H1 (cell line): ENCODE results near the gene SLC22A23. TPM values are rescaled to one million over a fixed set of nuclear protein-coding genes. Genes with fewer than 3 reads are reported as not detected.
A peak's percentile ranks its signal among the peaks of the same experiment; 100 is the strongest.

ENCODE experiments used
- CTCF ChIA-PET: fragments of 300-600 bp; sonication (Branson Sonifier 250); formaldehyde crosslinking; loops from one replicate; lab custom pipeline; 2021; ENCODE audit not compliant: partially characterized antibody; lab: Charles Lee
- POLR2A ChIA-PET: fragments of 300-600 bp; sonication (Branson Sonifier 250); formaldehyde crosslinking; loops from one replicate; lab custom pipeline; 2021; ENCODE audit warnings: inconsistent platforms; ENCODE audit not compliant: partially characterized antibody; lab: Charles Lee
- DNase-seq, 2 experiments: peaks; one replicate each; pipeline versions ENCODE4 v3.0.0 to v3.0.0-alpha.2; 2010 to 2022; ENCODE audit warnings: low spot score in 2 of 2, low read depth in 1 of 2, mixed read lengths in 1 of 2
- FAIRE-seq: peaks from 2 replicates; lab custom pipeline; 2011; peaks lifted over from hg19 to GRCh38; lab: Jason Lieb, UNC
- H2AFZ ChIP-seq: 2 replicates; pipeline ENCODE4 v1.8.1; 2012; ENCODE audit warnings: low read length, inconsistent platforms
- H2AK5ac ChIP-seq: 2 replicates; pipeline ENCODE4 v1.6.1; 2013; ENCODE audit warnings: low read depth, low read length
- H2BK120ac ChIP-seq: replicated peaks from 2 replicates; pipeline ENCODE3; 2013; ENCODE audit warnings: low read depth, low read length, inconsistent platforms
- H2BK12ac ChIP-seq: 2 replicates; pipeline ENCODE4 v1.6.1; 2013; ENCODE audit warnings: low read depth, low read length
- H2BK15ac ChIP-seq: 2 replicates; pipeline ENCODE4 v1.6.1; 2013; ENCODE audit warnings: low read length
- H2BK20ac ChIP-seq: 2 replicates; pipeline ENCODE4 v1.6.1; 2013; ENCODE audit warnings: low read length
- H2BK5ac ChIP-seq: 2 replicates; pipeline ENCODE4 v1.6.1; 2013; ENCODE audit warnings: low read depth, low read length
- H3K14ac ChIP-seq: 2 replicates; pipeline ENCODE4 v1.6.1; 2013; ENCODE audit warnings: inconsistent platforms; ENCODE audit not compliant: insufficient read length
- H3K18ac ChIP-seq: 2 replicates; pipeline ENCODE4 v1.6.1; 2013; ENCODE audit warnings: low read length; ENCODE audit errors: extremely low read depth
- H3K23ac ChIP-seq: 2 replicates; pipeline ENCODE4 v1.6.1; 2013; ENCODE audit warnings: inconsistent platforms; ENCODE audit not compliant: insufficient read length
- H3K23me2 ChIP-seq: 2 replicates; pipeline ENCODE4 v1.6.1; 2013; ENCODE audit warnings: low read depth, low read length
- H3K27ac ChIP-seq: 2 replicates; pipeline ENCODE4 v1.6.1; 2011; ENCODE audit warnings: low read depth, low read length, inconsistent platforms
- H3K27me3 ChIP-seq, 4 experiments: replicated peaks in 1 of 4; 1 replicate in 1 of 4; 2 replicates in 3 of 4; pipeline versions ENCODE4 v1.6.1 to v1.8.1; 2011 to 2013; ENCODE audit warnings: low read length in 3 of 4, mild to moderate bottlenecking in 3 of 4, inconsistent platforms in 2 of 4, mixed read lengths in 2 of 4, moderate library complexity in 1 of 4; ENCODE audit not compliant: control insufficient read depth in 3 of 4, insufficient read depth in 3 of 4; ENCODE audit errors: extremely low read depth in 1 of 4
- H3K36me3 ChIP-seq, 4 experiments: 2 replicates each; pipeline versions ENCODE4 v1.6.1 to v1.8.1; 2011 to 2013; ENCODE audit warnings: mild to moderate bottlenecking in 4 of 4, low read length in 3 of 4, moderate library complexity in 2 of 4, control low read depth in 1 of 4, inconsistent platforms in 1 of 4; ENCODE audit not compliant: insufficient read depth in 4 of 4, control insufficient read depth in 2 of 4
- H3K4ac ChIP-seq: replicated peaks from 2 replicates; pipeline ENCODE3; 2013; ENCODE audit warnings: low read length, low read depth, mixed read lengths, inconsistent platforms; ENCODE audit not compliant: insufficient read length
- H3K4me1 ChIP-seq, 4 experiments: replicated peaks in 1 of 4; 1 replicate in 1 of 4; 2 replicates in 3 of 4; pipeline versions ENCODE4 v1.6.1 to v1.8.1; 2011 to 2013; ENCODE audit warnings: low read length in 3 of 4, inconsistent platforms in 2 of 4, mixed read lengths in 1 of 4; ENCODE audit not compliant: insufficient read depth in 4 of 4, control insufficient read depth in 3 of 4
- H3K4me2 ChIP-seq, 2 experiments: 2 replicates each; pipeline versions ENCODE4 v1.6.1 to v1.8.1; 2011 to 2013; ENCODE audit warnings: low read depth in 2 of 2, low read length in 2 of 2, control low read depth in 1 of 2, inconsistent platforms in 1 of 2, mild to moderate bottlenecking in 1 of 2; ENCODE audit not compliant: insufficient read depth in 1 of 2
- H3K4me3 ChIP-seq, 4 experiments: fragments of 200-600, 300-600 bp in 1 of 4; sonication (generic), shearing (Covaris generic), sonication (Bioruptor Twin) in 1 of 4; 2 replicates each; pipeline versions ENCODE4 v1.5.1 to v1.8.1; 2011 to 2016; ENCODE audit warnings: low read length in 4 of 4, low read depth in 3 of 4, control low read depth in 2 of 4, inconsistent platforms in 2 of 4, mild to moderate bottlenecking in 2 of 4, mixed read lengths in 1 of 4, moderate library complexity in 1 of 4; ENCODE audit not compliant: insufficient read depth in 2 of 4; ENCODE audit errors: extremely low read depth in 1 of 4
- H3K56ac ChIP-seq: replicated peaks from 2 replicates; pipeline ENCODE3; 2013; ENCODE audit warnings: low read depth, mild to moderate bottlenecking, mixed read lengths, low read length, inconsistent platforms; ENCODE audit not compliant: insufficient read length
- H3K79me1 ChIP-seq: 2 replicates; pipeline ENCODE4 v1.6.1; 2013; ENCODE audit warnings: low read depth, low read length, control low read depth
- H3K79me2 ChIP-seq, 2 experiments: 2 replicates each; pipeline versions ENCODE4 v1.6.1 to v1.8.1; 2012 to 2013; ENCODE audit warnings: low read length in 2 of 2, mild to moderate bottlenecking in 2 of 2, inconsistent platforms in 1 of 2; ENCODE audit not compliant: insufficient read depth in 2 of 2, control insufficient read depth in 1 of 2
- H3K9ac ChIP-seq, 4 experiments: replicated peaks in 1 of 4; 1 replicate in 1 of 4; 2 replicates in 3 of 4; pipeline versions ENCODE4 v1.6.1 to v1.8.1; 2011 to 2013; ENCODE audit warnings: low read depth in 3 of 4, low read length in 3 of 4, control low read depth in 2 of 4, mild to moderate bottlenecking in 2 of 4, moderate library complexity in 2 of 4, inconsistent platforms in 1 of 4; ENCODE audit errors: extremely low read depth in 1 of 4
- H3K9me3 ChIP-seq, 2 experiments: 2 replicates each; pipeline versions ENCODE4 v1.6.1 to v1.8.1; 2012 to 2013; ENCODE audit warnings: mild to moderate bottlenecking in 2 of 2, moderate library complexity in 2 of 2, control low read depth in 1 of 2, inconsistent platforms in 1 of 2, low read depth in 1 of 2, low read length in 1 of 2, mixed read lengths in 1 of 2; ENCODE audit not compliant: insufficient read depth in 2 of 2
- H4K20me1 ChIP-seq, 2 experiments: replicated peaks in 1 of 2; 2 replicates each; pipeline versions ENCODE3 to v1.8.1; 2011 to 2013; ENCODE audit warnings: inconsistent platforms in 2 of 2, low read length in 2 of 2, mild to moderate bottlenecking in 1 of 2; ENCODE audit not compliant: insufficient read depth in 2 of 2, control insufficient read depth in 1 of 2
- H4K5ac ChIP-seq: 2 replicates; pipeline ENCODE4 v1.6.1; 2013; ENCODE audit warnings: low read length, low read depth, mixed read lengths, inconsistent platforms; ENCODE audit not compliant: insufficient read length
- H4K8ac ChIP-seq: 2 replicates; pipeline ENCODE4 v1.8.0; 2013; ENCODE audit warnings: mild to moderate bottlenecking, moderate library complexity, low read length, inconsistent platforms; ENCODE audit not compliant: insufficient read depth; ENCODE audit errors: extremely low read depth
- H4K91ac ChIP-seq: replicated peaks from 2 replicates; pipeline ENCODE3; 2013; ENCODE audit warnings: low read length, mixed read lengths, inconsistent platforms; ENCODE audit not compliant: insufficient read length
- MAFK ChIP-seq: IDR thresholded peaks from 2 replicates; pipeline ENCODE4 v1.6.1; 2012; ENCODE audit warnings: low read depth, mild to moderate bottlenecking, improper control_type of control experiment, low read length
- PHF8 ChIP-seq: fragments of 200-600 bp; sonication (generic); conservative IDR thresholded peaks from 2 replicates; pipeline ENCODE4 v1.7.1; 2012; ENCODE audit warnings: low read depth, mild to moderate bottlenecking, inconsistent platforms, low read length, moderate library complexity
- WGBS, 2 experiments: shearing (Covaris generic) in 1 of 2; methylation state at CpG; one replicate each; pipeline versions ENCODE4 v1.1.6 to v1.1.7; 2013 to 2015; ENCODE audit warnings: low lambda C conversion rate in 2 of 2, mixed read lengths in 2 of 2, inconsistent platforms in 1 of 2, low coverage in 1 of 2, missing lambda C conversion rate in 1 of 2; ENCODE audit not compliant: insufficient replicate concordance in 2 of 2, insufficient coverage in 1 of 2, insufficient read length in 1 of 2; ENCODE audit errors: extremely low coverage in 1 of 2, missing lambda C conversion rate in 1 of 2; 5-methylcytosine and 5-hydroxymethylcytosine counted together
- polyA plus RNA-seq, 7 experiments: library from polyadenylated mRNA; depleted of rRNA in 3 of 7; stranded (reverse) in 5 of 7; unstranded in 2 of 7; fragments of >200 nt in 5 of 7; fragments of 200-250 nt in 2 of 7; gene quantifications; 1 replicate in 5 of 7; 2 replicates in 1 of 7; 4 replicates in 1 of 7; pipeline versions ENCODE4 v1.2.1 to v1.2.3, GENCODE V29; 2011 to 2013; ENCODE audit warnings: missing spikeins in 2 of 7, mixed read lengths in 2 of 7
- total RNA-seq: library from RNA; stranded (reverse); fragmentation: NEBNext Ultra II Directional; extraction: Animal tissue kit (Norgen Biotek cat#: 25700); gene quantifications from 2 replicates; pipeline ENCODE4 v1.2.1, GENCODE V29; 2021
- TF ChIP-seq, protein P1 (sequence below), 3 experiments: IDR thresholded peaks; 1 replicate in 2 of 3; 2 replicates in 1 of 3; pipeline versions ENCODE4 v1.5.1 to v1.6.1; 2011; ENCODE audit warnings: low read length in 3 of 3, mild to moderate bottlenecking in 3 of 3, inconsistent platforms in 2 of 3, low read depth in 1 of 3, moderate library complexity in 1 of 3; ENCODE audit not compliant: insufficient read depth in 1 of 3; ENCODE audit errors: control extremely low read depth in 1 of 3

SLC22A23 gene
- total and polyA plus RNA-seq, 2 of the 8 experiments (the other 6 are each of a cell fraction or from before 2014, with no cell fraction given) = 9.9 to 38.4 TPM

DNA sequence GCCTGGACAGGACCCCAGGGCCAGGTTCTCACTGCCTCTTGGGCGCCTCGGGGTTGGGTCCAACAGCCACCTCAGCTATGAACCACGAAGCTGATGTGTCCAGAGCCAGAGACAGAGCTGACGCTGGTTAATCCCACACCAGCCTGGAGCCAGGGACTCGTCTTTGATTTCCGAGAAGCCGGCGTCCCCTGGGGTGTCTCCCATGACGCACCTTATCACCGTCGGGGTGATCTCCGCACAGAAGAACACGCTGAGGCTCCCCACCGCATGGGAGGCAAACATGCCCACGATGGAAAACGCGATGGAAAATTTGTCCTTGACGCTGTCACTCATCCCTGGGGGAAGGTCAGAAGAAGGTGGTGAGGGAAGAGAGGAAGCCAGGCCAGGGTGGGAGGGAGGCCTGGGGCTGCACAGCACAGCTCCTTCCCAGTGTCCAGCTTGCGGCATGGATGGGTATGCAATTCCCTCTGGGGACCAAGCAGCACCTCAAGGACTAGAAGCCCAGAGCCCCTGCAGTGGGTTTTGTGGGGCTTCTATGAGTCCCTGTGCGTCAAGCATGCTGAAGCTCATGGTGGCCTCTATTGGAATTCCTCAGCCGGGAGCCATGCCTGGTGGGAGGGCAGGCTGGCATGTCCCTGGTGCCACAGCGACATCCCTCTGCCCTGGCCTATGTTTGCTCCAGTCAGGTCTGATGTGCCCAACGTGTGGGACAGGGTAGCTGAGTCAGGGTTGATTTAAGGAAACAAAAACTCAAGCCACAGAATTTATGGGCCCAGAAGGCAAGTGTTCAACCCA is 173.0 kb downstream of the SLC22A23 start:
- Histone ChIP-seq H2BK120ac (no peak overlapping the region), H2BK20ac (no peak overlapping the region), H3K27ac (no peak overlapping the region), H4K20me1 (no peaks in the 10 kb centered on the region), H3K23me2 (no peaks in the 10 kb centered on the region), H4K5ac (no peak overlapping the region), H3K9me3 (no peaks in the 10 kb centered on the region), H3K79me2 (no peaks in the 10 kb centered on the region), H2BK12ac (no peak overlapping the region; the same call in 1 of the 2 replicates), H3K14ac (no peak overlapping the region), H3K18ac (no peak overlapping the region; the same call in 1 of the 2 replicates), H3K27me3 (no peaks in the 10 kb centered on the region), H3K4me1 (peaks cover 11 to 15% (median 15%) of the 10 kb centered on the region in 4 experiments), H2BK5ac (no peak overlapping the region), H3K56ac (no peak overlapping the region), H3K9ac (no peak overlapping the region), H3K79me1 (no peaks in the 10 kb centered on the region), H3K23ac (no peak overlapping the region), H3K4ac (no peak overlapping the region), H2AFZ (no peak overlapping the region), H3K4me2 (no peak overlapping the region), H2BK15ac (0 out of 2 replicates have a peak overlapping the region, but pooled peaks have one; percentile 46), H4K8ac (no peak overlapping the region; the same call in 1 of the 2 replicates), H2AK5ac (no peak overlapping the region), H3K4me3 (no peak overlapping the region), H4K91ac (no peak overlapping the region), H3K36me3 (peaks cover 0 to 8% (median 2%) of the 10 kb centered on the region in 4 experiments; a peak in 2 of 8 replicates)
- no peak for DNase-seq
- FAIRE-seq = no peak
- no peak for TF ChIP-seq PHF8
- TF ChIP-seq MAFK = no peak
- TF ChIP-seq, protein P1, sequence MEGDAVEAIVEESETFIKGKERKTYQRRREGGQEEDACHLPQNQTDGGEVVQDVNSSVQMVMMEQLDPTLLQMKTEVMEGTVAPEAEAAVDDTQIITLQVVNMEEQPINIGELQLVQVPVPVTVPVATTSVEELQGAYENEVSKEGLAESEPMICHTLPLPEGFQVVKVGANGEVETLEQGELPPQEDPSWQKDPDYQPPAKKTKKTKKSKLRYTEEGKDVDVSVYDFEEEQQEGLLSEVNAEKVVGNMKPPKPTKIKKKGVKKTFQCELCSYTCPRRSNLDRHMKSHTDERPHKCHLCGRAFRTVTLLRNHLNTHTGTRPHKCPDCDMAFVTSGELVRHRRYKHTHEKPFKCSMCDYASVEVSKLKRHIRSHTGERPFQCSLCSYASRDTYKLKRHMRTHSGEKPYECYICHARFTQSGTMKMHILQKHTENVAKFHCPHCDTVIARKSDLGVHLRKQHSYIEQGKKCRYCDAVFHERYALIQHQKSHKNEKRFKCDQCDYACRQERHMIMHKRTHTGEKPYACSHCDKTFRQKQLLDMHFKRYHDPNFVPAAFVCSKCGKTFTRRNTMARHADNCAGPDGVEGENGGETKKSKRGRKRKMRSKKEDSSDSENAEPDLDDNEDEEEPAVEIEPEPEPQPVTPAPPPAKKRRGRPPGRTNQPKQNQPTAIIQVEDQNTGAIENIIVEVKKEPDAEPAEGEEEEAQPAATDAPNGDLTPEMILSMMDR (IDR thresholded peaks at IDR 0.05; ENCODE audit: control extremely low read depth in 1 of 3, insufficient read depth in 1 of 3, low read depth in 1 of 3, low read length in 3 of 3) = no peak
- ChIA-PET CTCF (interaction anchor here (0.8 to 5.1 kb wide), 8 partner anchors 8 to 285 kb away, joined by 3 to 35 read pairs (median 4); no protein-coding TSS in a partner anchor), POLR2A (interaction anchor here (1.1 to 2.0 kb wide), 2 partner anchors 11 to 24 kb away, joined by 3 to 4 read pairs; no protein-coding TSS in a partner anchor)
- WGBS, 2 experiments = 93% methylated on average over 23 of the region's 23 CpGs; no CpG with 5 or more reads in 1 of the 2 experiments
